ENCODE results near the gene HRH1. TPM values are rescaled to one million over a fixed set of nuclear protein-coding genes. Genes with fewer than 3 reads are reported as not detected.
A peak's percentile ranks its signal among the peaks of the same experiment; 100 is the strongest.

HRH1 gene
- total RNA-seq, 1 donor from 2014 or later: 3.2 TPM

DNA sequence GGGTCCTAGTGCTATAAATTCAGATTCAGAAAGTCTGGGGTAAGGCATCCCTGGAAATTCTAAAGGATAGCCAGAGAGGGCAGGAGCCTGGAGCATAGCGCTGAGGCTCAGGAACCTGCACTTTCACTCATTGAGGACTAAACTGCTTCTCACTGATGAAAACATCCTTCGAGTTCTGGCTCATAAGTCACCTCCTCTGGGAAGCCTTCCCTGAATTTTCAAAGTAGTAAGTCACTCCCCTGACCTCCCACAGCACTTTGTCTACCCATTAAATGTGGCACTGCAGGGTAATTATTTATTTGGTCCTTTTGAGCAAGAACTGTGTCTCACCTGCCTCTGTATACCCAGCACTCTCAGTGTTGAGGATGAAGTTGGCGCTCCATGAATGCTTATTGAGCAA, 30.9 kb downstream of the HRH1 start:
- no peak for DNase-seq (ENCODE audit: low read depth)
- TF ChIP-seq CTCF (IDR thresholded peaks at IDR 0.05; ENCODE audit: insufficient read depth, low read length, poor library complexity, severe bottlenecking): no peak
- no peak overlapping the region for H3K4me3 ChIP-seq (ENCODE audit: low read depth, low read length)
- H3K36me3 ChIP-seq (ENCODE audit: control insufficient read depth, insufficient read depth, low read length): no peaks in the 10 kb centered on the region
- H3K27me3 ChIP-seq (ENCODE audit: control insufficient read depth, insufficient read depth, low read length): no peaks in the 10 kb centered on the region

DNA sequence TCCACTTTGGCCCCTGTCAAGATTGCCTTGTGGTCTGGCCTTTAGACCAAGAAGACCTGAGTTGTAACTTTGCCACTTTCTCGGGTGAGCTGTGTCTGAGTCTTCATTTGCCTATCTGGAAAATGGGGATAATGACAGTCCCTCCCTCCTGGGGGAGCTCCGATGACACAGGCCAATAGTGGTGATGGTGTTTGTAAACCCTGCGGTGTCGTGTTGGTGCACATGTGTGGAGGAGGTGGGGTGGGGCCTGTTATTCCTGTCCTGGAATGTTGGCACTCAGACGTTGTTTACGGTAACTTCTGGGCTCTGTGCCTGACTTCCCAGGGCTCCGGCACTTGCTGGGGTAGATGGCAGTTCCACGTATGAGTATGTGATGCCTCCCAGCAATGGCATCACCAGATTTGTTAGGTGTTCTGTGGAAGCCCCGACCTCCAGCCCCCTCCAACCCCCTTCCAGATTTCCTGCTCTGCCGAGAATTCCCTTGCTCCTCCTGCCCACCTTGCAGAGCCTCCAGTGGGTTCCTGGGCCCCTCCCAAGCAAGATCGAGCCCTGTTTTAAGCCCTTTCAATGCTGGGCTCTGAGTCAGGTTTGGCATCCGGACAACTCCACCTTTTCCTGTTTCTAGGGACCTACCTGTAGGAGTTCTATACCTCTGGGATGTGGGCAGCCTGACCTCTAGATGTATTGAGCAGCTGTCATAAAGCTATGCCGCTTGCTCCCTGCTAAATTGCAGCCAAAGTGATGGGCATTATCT, 31.4 kb downstream of the HRH1 start:
- Histone ChIP-seq H3K36me3 (ENCODE audit: control insufficient read depth, insufficient read depth, low read length) (no peaks in the 10 kb centered on the region), H3K27me3 (ENCODE audit: control insufficient read depth, insufficient read depth, low read length) (no peaks in the 10 kb centered on the region), H3K4me3 (ENCODE audit: low read depth, low read length) (no peak overlapping the region)
- no peak for TF ChIP-seq CTCF (IDR thresholded peaks at IDR 0.05; ENCODE audit: insufficient read depth, low read length, poor library complexity, severe bottlenecking)
- DNase-seq (ENCODE audit: low read depth): peak; percentile 63

DNA sequence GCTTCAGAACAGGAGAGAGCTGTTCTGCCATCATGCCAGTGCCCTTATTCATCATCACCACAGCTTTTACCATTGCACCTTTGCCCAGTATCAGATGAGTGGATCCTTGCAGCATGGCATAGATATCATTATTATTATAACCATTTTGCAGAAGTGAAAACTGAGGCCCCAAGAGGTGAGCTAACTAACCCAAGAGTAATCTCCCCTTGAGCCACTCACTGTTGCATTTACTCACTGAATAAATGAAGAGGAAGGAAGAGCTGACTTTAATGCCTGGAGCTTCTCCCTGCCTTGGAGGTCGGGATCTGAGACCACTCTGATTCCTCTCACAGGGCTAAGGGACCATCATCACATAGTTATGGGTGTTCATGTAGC, 32.0 kb downstream of the HRH1 start:
- no peak for DNase-seq (ENCODE audit: low read depth)
- no peaks in the 10 kb centered on the region for H3K36me3 ChIP-seq (ENCODE audit: control insufficient read depth, insufficient read depth, low read length)
- no peak for TF ChIP-seq CTCF (IDR thresholded peaks at IDR 0.05; ENCODE audit: insufficient read depth, low read length, poor library complexity, severe bottlenecking)
- no peaks in the 10 kb centered on the region for H3K27me3 ChIP-seq (ENCODE audit: control insufficient read depth, insufficient read depth, low read length)
- no peak overlapping the region for H3K4me3 ChIP-seq (ENCODE audit: low read depth, low read length)

DNA sequence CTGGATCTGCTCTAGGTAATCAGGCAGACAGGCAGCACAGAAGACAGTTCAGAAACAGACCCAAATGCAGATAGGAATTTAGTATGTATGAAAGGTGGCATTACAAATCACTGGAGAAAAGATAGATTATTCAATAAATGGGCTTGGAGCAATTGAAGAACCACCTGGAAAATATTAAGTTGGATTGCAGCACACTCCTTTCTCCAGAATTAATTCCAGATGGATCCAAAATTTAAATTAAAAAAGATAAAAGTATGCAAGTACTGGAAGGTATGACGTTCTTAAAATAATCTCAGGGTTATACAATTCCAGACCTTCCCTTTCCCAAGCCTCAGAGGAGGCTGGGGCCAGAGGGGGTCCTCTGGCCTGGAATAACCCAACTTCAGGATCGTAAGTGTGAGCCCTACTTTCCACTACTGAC, 32.5 kb downstream of the HRH1 start:
- Histone ChIP-seq H3K36me3 (ENCODE audit: control insufficient read depth, insufficient read depth, low read length) (no peaks in the 10 kb centered on the region), H3K4me3 (ENCODE audit: low read depth, low read length) (no peak overlapping the region), H3K27me3 (ENCODE audit: control insufficient read depth, insufficient read depth, low read length) (no peaks in the 10 kb centered on the region)
- DNase-seq (ENCODE audit: low read depth): no peak
- TF ChIP-seq CTCF (IDR thresholded peaks at IDR 0.05; ENCODE audit: insufficient read depth, low read length, poor library complexity, severe bottlenecking): no peak

DNA sequence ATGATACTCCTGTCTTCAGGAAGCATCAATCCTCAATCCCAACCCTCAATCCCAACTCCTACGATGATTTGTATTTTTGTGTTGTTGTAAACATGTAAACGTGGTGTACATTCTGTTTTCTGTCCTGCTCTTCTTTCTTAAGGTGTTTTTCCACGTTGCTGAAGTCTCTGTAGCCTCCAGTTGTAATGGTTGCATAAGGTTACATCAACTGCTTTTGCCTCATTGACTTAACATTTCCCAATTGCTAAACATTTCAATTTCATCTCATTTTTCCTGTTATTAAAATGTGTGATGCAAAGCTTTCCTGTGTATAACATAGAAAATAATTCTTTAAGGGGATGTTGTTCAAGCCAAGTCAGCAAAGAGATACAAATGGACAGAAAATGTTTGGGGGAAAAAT, 33.4 kb downstream of the HRH1 start:
- no peaks in the 10 kb centered on the region for H3K36me3 ChIP-seq (ENCODE audit: control insufficient read depth, insufficient read depth, low read length)
- no peak for TF ChIP-seq CTCF (IDR thresholded peaks at IDR 0.05; ENCODE audit: insufficient read depth, low read length, poor library complexity, severe bottlenecking)
- no peak for DNase-seq (ENCODE audit: low read depth)

DNA sequence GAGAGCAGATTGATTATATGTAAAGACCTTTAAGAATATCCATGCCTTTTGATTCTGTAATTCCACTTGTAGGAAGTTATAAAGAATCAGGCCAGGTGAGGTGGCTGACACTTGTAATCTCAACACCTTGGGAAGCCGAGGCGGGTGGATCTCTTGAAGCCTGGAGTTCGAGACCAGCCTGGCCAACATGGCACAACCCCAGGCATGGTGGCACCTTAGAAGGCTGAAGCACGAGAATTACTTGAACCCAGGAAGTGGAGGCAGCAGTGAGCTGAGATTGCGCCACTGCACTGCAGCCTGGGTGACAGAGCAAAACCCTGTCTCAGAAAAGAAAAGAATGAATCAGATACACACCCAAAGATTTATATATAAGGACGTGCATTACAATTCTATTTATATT, 33.9 kb downstream of the HRH1 start:
- TF ChIP-seq CTCF (IDR thresholded peaks at IDR 0.05; ENCODE audit: insufficient read depth, low read length, poor library complexity, severe bottlenecking): no peak
- no peak overlapping the region for H3K4me3 ChIP-seq (ENCODE audit: low read depth, low read length)
- DNase-seq (ENCODE audit: low read depth): no peak
- H3K36me3 ChIP-seq (ENCODE audit: control insufficient read depth, insufficient read depth, low read length): no peaks in the 10 kb centered on the region
- no peaks in the 10 kb centered on the region for H3K27me3 ChIP-seq (ENCODE audit: control insufficient read depth, insufficient read depth, low read length)

More for the DNA sequence above, 33.4 kb downstream of the HRH1 start:
- H3K4me3 ChIP-seq (ENCODE audit: low read depth, low read length): no peak overlapping the region
- H3K27me3 ChIP-seq (ENCODE audit: control insufficient read depth, insufficient read depth, low read length): no peaks in the 10 kb centered on the region

Measured in kidney epithelial cell (primary cell).